Neural cell (in vitro differentiated cells): ENCODE data around the gene SIGLEC10. TPM values are rescaled to one million over a fixed set of nuclear protein-coding genes. Genes with fewer than 3 reads are reported as not detected.

Source experiments
- H2AFZ ChIP-seq: fragments of 200-600, 300-800 bp; sonication (generic), shearing (Covaris generic); 2 replicates; pipeline ENCODE4 v1.6.0; 2014; ENCODE audit warnings: low read depth, mild to moderate bottlenecking, antibody characterized with exemption, low read length, moderate library complexity
- H3F3A ChIP-seq: fragments of 200-600 bp; shearing (Covaris generic); 2 replicates; pipeline ENCODE4 v1.6.1; 2016; ENCODE audit warnings: mild to moderate bottlenecking, moderate library complexity, mixed read lengths, antibody characterized with exemption, low read length; ENCODE audit not compliant: insufficient read depth, poor library complexity, severe bottlenecking
- H3K27ac ChIP-seq: fragments of 200-600, 300-800 bp; sonication (generic), shearing (Covaris generic); 2 replicates; pipeline ENCODE4 v1.5.1; 2014; ENCODE audit warnings: mild to moderate bottlenecking, low read length, moderate library complexity
- H3K27me3 ChIP-seq: fragments of 300-800, 200-600 bp; sonication (generic), shearing (Covaris generic); 2 replicates; pipeline ENCODE4 v1.6.0; 2014; ENCODE audit warnings: mild to moderate bottlenecking, low read depth, low read length, moderate library complexity; ENCODE audit not compliant: insufficient read depth
- H3K36me3 ChIP-seq: fragments of 300-800, 200-600 bp; sonication (generic), shearing (Covaris generic); 2 replicates; pipeline ENCODE4 v1.5.1; 2014; ENCODE audit warnings: mild to moderate bottlenecking, antibody characterized with exemption, low read length, moderate library complexity; ENCODE audit not compliant: insufficient read depth
- H3K4me2 ChIP-seq: fragments of 300-800, 200-600 bp; sonication (generic), shearing (Covaris generic); 2 replicates; pipeline ENCODE4 v1.6.0; 2014; ENCODE audit warnings: mild to moderate bottlenecking, low read length
- H3K4me3 ChIP-seq: fragments of 300-800, 200-600 bp; sonication (generic), shearing (Covaris generic); 2 replicates; pipeline ENCODE4 v1.5.1; 2014; ENCODE audit warnings: mild to moderate bottlenecking, low read length, moderate library complexity
- H3K79me2 ChIP-seq: fragments of 200-600 bp; shearing (Covaris generic); replicated peaks from 2 replicates; pipeline ENCODE4 v1.6.0; 2014; ENCODE audit warnings: mild to moderate bottlenecking, low read length, moderate library complexity; ENCODE audit not compliant: insufficient read depth
- H3K9ac ChIP-seq: fragments of 300-800, 200-600 bp; sonication (generic), shearing (Covaris generic); 2 replicates; pipeline ENCODE4 v1.6.1; 2016; ENCODE audit warnings: mild to moderate bottlenecking, low read length, mixed read lengths
- H3K9me2 ChIP-seq: fragments of 200-600 bp; shearing (Covaris generic); 2 replicates; pipeline ENCODE4 v1.6.1; 2016; ENCODE audit warnings: mild to moderate bottlenecking, low read length, mixed read lengths; ENCODE audit not compliant: insufficient read depth
- H3K9me3 ChIP-seq: fragments of 200-600, 300-800 bp; sonication (generic), shearing (Covaris generic); 2 replicates; pipeline ENCODE4 v1.6.1; 2016; ENCODE audit warnings: mild to moderate bottlenecking, mixed run types, low read length, moderate library complexity, mixed read lengths
- H4K20me1 ChIP-seq: fragments of 200-600 bp; shearing (Covaris generic); 2 replicates; pipeline ENCODE4 v1.6.1; 2016; ENCODE audit warnings: mild to moderate bottlenecking, mixed run types; ENCODE audit not compliant: insufficient read depth
- CTCF ChIP-seq: fragments of 450-650 bp; IDR thresholded peaks from 2 replicates; pipeline ENCODE4 v1.5.1; 2014; ENCODE audit warnings: antibody characterized with exemption, mild to moderate bottlenecking, moderate library complexity; ENCODE audit not compliant: poor library complexity, severe bottlenecking
- EP300 ChIP-seq: fragments of 450-650 bp; conservative IDR thresholded peaks from 2 replicates; pipeline ENCODE4 v1.6.1; 2014; ENCODE audit warnings: antibody characterized with exemption, mild to moderate bottlenecking, moderate library complexity; ENCODE audit not compliant: poor library complexity, severe bottlenecking
- EZH2 ChIP-seq: fragments of 200-600, 300-800 bp; shearing (Covaris generic), sonication (generic); IDR thresholded peaks from 2 replicates; pipeline ENCODE4 v1.6.1; 2014; ENCODE audit warnings: antibody characterized with exemption, low read length, borderline replicate concordance, mild to moderate bottlenecking; ENCODE audit not compliant: insufficient read depth, poor library complexity, severe bottlenecking
- MXI1 ChIP-seq: fragments of 450-650 bp; conservative IDR thresholded peaks from 2 replicates; pipeline ENCODE4 v1.6.1; 2014; ENCODE audit warnings: antibody characterized with exemption, mild to moderate bottlenecking; ENCODE audit not compliant: poor library complexity, severe bottlenecking
- POLR2AphosphoS5 ChIP-seq: IDR thresholded peaks from 2 replicates; pipeline ENCODE4 v1.6.1; 2012
- RAD21 ChIP-seq: fragments of 450-650 bp; conservative IDR thresholded peaks from 2 replicates; pipeline ENCODE4 v1.6.1; 2014; ENCODE audit warnings: antibody characterized with exemption, mild to moderate bottlenecking, moderate library complexity
- REST ChIP-seq: IDR thresholded peaks from 2 replicates; pipeline ENCODE4 v1.6.1; 2012; ENCODE audit warnings: borderline replicate concordance
- SMC3 ChIP-seq: fragments of 450-650 bp; conservative IDR thresholded peaks from 2 replicates; pipeline ENCODE4 v1.6.1; 2014; ENCODE audit warnings: antibody characterized with exemption, mild to moderate bottlenecking, moderate library complexity; ENCODE audit not compliant: poor library complexity
- TAF1 ChIP-seq: IDR thresholded peaks from 2 replicates; pipeline ENCODE4 v1.6.1; 2012; ENCODE audit warnings: low read depth
- polyA plus RNA-seq: library from polyadenylated mRNA; depleted of rRNA; stranded (reverse); fragments of >200 nt; gene quantifications from 2 replicates; pipeline ENCODE4 v1.2.3, GENCODE V29; 2014

The SIGLEC10 gene
- polyA plus RNA-seq, 1 donor from 2014 or later: not detected

- H4K20me1 ChIP-seq: no peaks in the 10 kb centered on the region
- no peaks in the 10 kb centered on the region for H3K79me2 ChIP-seq
- H3K9me2 ChIP-seq: no peaks in the 10 kb centered on the region
- H3K4me3 ChIP-seq: no peak overlapping the region
- no peaks in the 10 kb centered on the region for H3K36me3 ChIP-seq
- H3K27ac ChIP-seq: no peak overlapping the region
- no peak for TF ChIP-seq RAD21
- H3K27me3 ChIP-seq: no peaks in the 10 kb centered on the region
- no peak overlapping the region for H2AFZ ChIP-seq
- H3K9me3 ChIP-seq: no peaks in the 10 kb centered on the region
- H3F3A ChIP-seq: no peaks in the 10 kb centered on the region
- no peak overlapping the region for H3K9ac ChIP-seq
- H3K4me2 ChIP-seq: no peak overlapping the region
These were observed 45.3 kb downstream of the SIGLEC10 start for GRCh38 chr19:51372021-51372648.

- Histone ChIP-seq H4K20me1 (no peaks in the 10 kb centered on the region), H3K9ac (no peak overlapping the region), H3K4me2 (no peak overlapping the region), H2AFZ (no peak overlapping the region), H3K36me3 (no peaks in the 10 kb centered on the region), H3K9me3 (no peaks in the 10 kb centered on the region), H3K27ac (no peak overlapping the region), H3K79me2 (no peaks in the 10 kb centered on the region), H3K4me3 (no peak overlapping the region), H3F3A (peaks cover 5% of the 10 kb centered on the region), H3K9me2 (no peaks in the 10 kb centered on the region), H3K27me3 (no peaks in the 10 kb centered on the region)
- no peak for TF ChIP-seq POLR2AphosphoS5
- TF ChIP-seq EP300: no peak
- no peak for TF ChIP-seq CTCF
- no peak for TF ChIP-seq RAD21
- TF ChIP-seq SMC3: no peak
- no peak for TF ChIP-seq MXI1
- TF ChIP-seq REST: no peak
- TF ChIP-seq EZH2: no peak
- TF ChIP-seq TAF1: no peak
These were observed 46.2 kb downstream of the SIGLEC10 start for GRCh38 chr19:51371186-51371690.
